WTC11 (cell line): ENCODE measurements around the gene KIT.

Experiments used
- CBFB ChIP-seq: sonication (generic); formaldehyde crosslinking; IDR thresholded peaks from 2 replicates; pipeline ENCODE4 v1.8.1; 2022; ENCODE audit warnings: mild to moderate bottlenecking, low read depth, missing genetic modification reagents
- CTCF ChIP-seq: fragments of 200-600 bp; IDR thresholded peaks from 2 replicates; pipeline ENCODE4 v1.8.0; 2022; ENCODE audit warnings: antibody characterized with exemption
- E2F1 ChIP-seq: sonication (generic); formaldehyde crosslinking; IDR thresholded peaks from 2 replicates; pipeline ENCODE4 v1.8.0; 2022; ENCODE audit warnings: mild to moderate bottlenecking, missing genetic modification reagents
- E2F5 ChIP-seq: sonication (generic); formaldehyde crosslinking; IDR thresholded peaks from 2 replicates; pipeline ENCODE4 v1.8.1; 2022; ENCODE audit warnings: mild to moderate bottlenecking, moderate library complexity, missing genetic modification reagents
- HMGXB4 ChIP-seq: sonication (generic); formaldehyde crosslinking; IDR thresholded peaks from 2 replicates; pipeline ENCODE4 v1.8.1; 2023; ENCODE audit warnings: mild to moderate bottlenecking, moderate library complexity, missing genetic modification reagents
- MAX ChIP-seq: sonication (generic); formaldehyde crosslinking; IDR thresholded peaks from 2 replicates; pipeline ENCODE4 v1.8.0; 2022; ENCODE audit warnings: mild to moderate bottlenecking, missing genetic modification reagents
- NFYB ChIP-seq: sonication (generic); formaldehyde crosslinking; conservative IDR thresholded peaks from 2 replicates; pipeline ENCODE4 v1.8.0; 2022; ENCODE audit warnings: low read depth, missing genetic modification reagents
- ZBTB43 ChIP-seq: sonication (generic); formaldehyde crosslinking; IDR thresholded peaks from 2 replicates; pipeline ENCODE4 v1.8.1; 2023; ENCODE audit warnings: mild to moderate bottlenecking, missing genetic modification reagents
- ZNF423 ChIP-seq: fragments of 250-450 bp; sonication (Bioruptor Pico); IDR thresholded peaks from 2 replicates; pipeline ENCODE4 v2.1.2; 2022; ENCODE audit warnings: mild to moderate bottlenecking, moderate library complexity

- TF ChIP-seq NFYB (CRISPR knock-in tag) (no peak), CTCF (no peak), MAX (CRISPR knock-in tag) (no peak), CBFB (no peak), E2F1 (no peak), HMGXB4 (CRISPR knock-in tag) (no peak), ZNF423 (CRISPR knock-in tag) (no peak), ZBTB43 (no peak), E2F5 (CRISPR knock-in tag) (no peak)
These were observed 72.8 kb downstream of the KIT start for GRCh38 chr4:54730581-54730980.
